Prostate gland (tissue), 2 donors: ENCODE measurements around the gene SLC4A2. TPM values are rescaled to one million over a fixed set of nuclear protein-coding genes. Genes with fewer than 3 reads are reported as not detected.

Experiments
- DNase-seq: peaks from one replicate; pipeline ENCODE4 v3.0.0-alpha.2; 2019; ENCODE audit warnings: low spot score
- H3K27ac ChIP-seq, 2 donors: fragments of 200-600 bp; sonication (generic); 2 replicates each; pipeline ENCODE4 v1.5.1; 2017 to 2019
- H3K27me3 ChIP-seq: fragments of 200-600 bp; sonication (generic); replicated peaks from 2 replicates; pipeline ENCODE4 v1.5.1; 2019; ENCODE audit not compliant: insufficient read depth
- H3K36me3 ChIP-seq, 2 donors: fragments of 200-600 bp; sonication (generic); 1 replicate in 1 of 2; 2 replicates in 1 of 2; pipeline versions ENCODE4 v1.5.1 to v1.8.1; 2017 to 2019
- H3K4me1 ChIP-seq: fragments of 200-600 bp; sonication (generic); replicated peaks from 2 replicates; pipeline ENCODE4 v1.5.1; 2019
- H3K4me3 ChIP-seq, 2 donors: fragments of 200-600 bp; sonication (generic); 2 replicates each; pipeline ENCODE4 v1.5.1; 2017 to 2019
- H3K9me3 ChIP-seq: fragments of 200-600 bp; sonication (generic); 2 replicates; pipeline ENCODE4 v1.5.1; 2017
- POLR2A ChIP-seq: fragments of 450-650 bp; IDR thresholded peaks from one replicate; pipeline ENCODE4 v1.6.1; 2016; ENCODE audit warnings: antibody characterized with exemption, mild to moderate bottlenecking
- POLR2AphosphoS5 ChIP-seq: sonication (generic); formaldehyde crosslinking; IDR thresholded peaks from one replicate; pipeline ENCODE4 v1.6.1; 2017; ENCODE audit warnings: antibody characterized with exemption
- WGBS: methylation state at CpG from one replicate; pipeline ENCODE4 v1.1.5; 2018; 5-methylcytosine and 5-hydroxymethylcytosine counted together
- intact Hi-C: fragments of 100-400 bp; cut with DNase I; formaldehyde crosslinking; loops from one replicate; pipeline ENCODE4 v1.14.2; 2022
- total RNA-seq, 2 donors: library from RNA; depleted of rRNA; stranded (reverse); fragments of >200 nt; gene quantifications; one replicate each; pipeline ENCODE4 v1.1.0, GENCODE V29; 2016
- TF ChIP-seq, protein P1 (sequence below), 4 experiments: fragments of 200-600 bp in 2 of 4; fragments of 450-650 bp in 2 of 4; sonication (generic) in 2 of 4; IDR thresholded peaks; 1 replicate in 3 of 4; 2 replicates in 1 of 4; pipeline ENCODE4 v1.5.1; 2016 to 2019; ENCODE audit warnings: antibody characterized with exemption in 4 of 4, mild to moderate bottlenecking in 2 of 4, moderate library complexity in 2 of 4

SLC4A2 gene
- total RNA-seq, 2 donors from 2014 or later = 77.1 to 141 TPM

DNA sequence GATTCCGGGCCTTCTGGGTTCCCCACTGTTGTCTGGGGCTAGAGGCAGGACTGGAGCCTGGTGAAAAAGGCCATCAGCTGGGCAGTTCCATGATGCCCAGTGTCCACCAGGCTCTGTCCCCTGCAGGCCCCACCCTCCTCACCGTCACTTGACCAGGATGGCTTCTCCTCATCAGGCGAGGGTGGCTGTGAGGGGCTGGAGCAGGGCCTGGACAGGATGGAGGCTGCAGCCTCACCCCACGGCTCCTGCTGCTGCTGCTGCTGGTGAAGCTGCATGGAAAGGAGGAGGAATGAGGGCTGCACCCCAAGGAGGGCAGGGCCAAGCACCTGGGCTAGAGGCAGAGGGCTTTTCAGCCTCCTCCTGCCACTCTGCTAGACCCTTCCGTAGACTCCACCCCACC, 43.4 kb upstream of the SLC4A2 start:
- no peaks in the 10 kb centered on the region for H3K9me3 ChIP-seq
- H3K27me3 ChIP-seq = no peaks in the 10 kb centered on the region
- intact Hi-C loops = no loop called here
- no peaks in the 10 kb centered on the region for H3K36me3 ChIP-seq
- no peak overlapping the region for H3K27ac ChIP-seq
- peaks cover 4% of the 10 kb centered on the region for H3K4me1 ChIP-seq
- DNase-seq = no peak
- 93% methylated on average over 5 of the region's 5 CpGs for WGBS
- no peak overlapping the region for H3K4me3 ChIP-seq
- TF ChIP-seq POLR2A (no peak), POLR2AphosphoS5 (no peak)
- TF ChIP-seq, protein P1, sequence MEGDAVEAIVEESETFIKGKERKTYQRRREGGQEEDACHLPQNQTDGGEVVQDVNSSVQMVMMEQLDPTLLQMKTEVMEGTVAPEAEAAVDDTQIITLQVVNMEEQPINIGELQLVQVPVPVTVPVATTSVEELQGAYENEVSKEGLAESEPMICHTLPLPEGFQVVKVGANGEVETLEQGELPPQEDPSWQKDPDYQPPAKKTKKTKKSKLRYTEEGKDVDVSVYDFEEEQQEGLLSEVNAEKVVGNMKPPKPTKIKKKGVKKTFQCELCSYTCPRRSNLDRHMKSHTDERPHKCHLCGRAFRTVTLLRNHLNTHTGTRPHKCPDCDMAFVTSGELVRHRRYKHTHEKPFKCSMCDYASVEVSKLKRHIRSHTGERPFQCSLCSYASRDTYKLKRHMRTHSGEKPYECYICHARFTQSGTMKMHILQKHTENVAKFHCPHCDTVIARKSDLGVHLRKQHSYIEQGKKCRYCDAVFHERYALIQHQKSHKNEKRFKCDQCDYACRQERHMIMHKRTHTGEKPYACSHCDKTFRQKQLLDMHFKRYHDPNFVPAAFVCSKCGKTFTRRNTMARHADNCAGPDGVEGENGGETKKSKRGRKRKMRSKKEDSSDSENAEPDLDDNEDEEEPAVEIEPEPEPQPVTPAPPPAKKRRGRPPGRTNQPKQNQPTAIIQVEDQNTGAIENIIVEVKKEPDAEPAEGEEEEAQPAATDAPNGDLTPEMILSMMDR (IDR thresholded peaks at IDR 0.05) = no peak

DNA sequence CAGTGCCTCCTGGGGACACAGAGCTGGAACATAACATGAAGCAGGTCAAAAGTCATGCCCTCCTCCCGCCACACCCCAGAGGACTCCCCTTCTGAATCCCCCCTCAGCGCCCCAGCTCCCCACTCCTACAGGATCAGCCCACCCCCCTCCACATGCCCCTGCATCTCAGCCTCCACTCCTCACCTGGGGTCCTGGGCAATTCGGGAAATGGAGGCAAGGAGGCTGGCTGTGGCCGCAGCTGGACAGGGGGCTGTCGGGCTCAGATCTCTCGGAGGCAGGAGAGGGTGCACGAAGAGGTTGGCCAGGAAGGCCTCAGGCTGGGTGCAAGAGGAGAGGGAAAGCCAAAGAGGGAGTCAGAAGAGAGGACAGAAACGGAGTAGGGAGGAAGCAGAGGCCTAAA, 42.9 kb upstream of the SLC4A2 start:
- H3K4me1 ChIP-seq = peaks cover 4% of the 10 kb centered on the region
- H3K4me3 ChIP-seq = no peak overlapping the region
- intact Hi-C loops = no loop called here
- no peaks in the 10 kb centered on the region for H3K36me3 ChIP-seq
- WGBS = 93% methylated on average over 8 of the region's 8 CpGs
- no peak for TF ChIP-seq POLR2A
- no peak for TF ChIP-seq POLR2AphosphoS5
- TF ChIP-seq, protein P1 (IDR thresholded peaks at IDR 0.05) = no peak
- H3K27me3 ChIP-seq = no peaks in the 10 kb centered on the region
- DNase-seq = no peak
- H3K9me3 ChIP-seq = no peaks in the 10 kb centered on the region
- H3K27ac ChIP-seq = no peak overlapping the region

DNA sequence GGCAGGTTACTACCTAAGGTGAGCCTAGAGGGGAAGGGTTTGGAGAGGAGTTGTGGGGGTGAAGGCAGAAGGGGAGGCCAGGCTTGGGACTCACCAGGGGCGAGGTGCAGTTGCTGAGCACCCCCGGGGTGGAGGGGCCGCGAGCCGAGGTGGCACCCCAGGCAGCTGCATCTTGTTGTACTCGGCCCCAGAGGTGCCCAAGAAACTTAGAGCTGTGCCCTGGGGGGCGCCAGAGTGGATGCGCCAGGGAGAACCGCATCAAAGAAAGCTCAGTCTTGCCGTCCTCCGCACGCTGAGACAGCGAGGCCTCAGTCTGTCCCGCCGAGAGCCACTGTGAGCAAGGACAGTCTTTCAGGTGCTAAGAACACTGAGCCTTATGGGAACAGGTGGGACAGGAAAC, 42.4 kb upstream of the SLC4A2 start:
- DNase-seq = no peak
- H3K9me3 ChIP-seq = no peaks in the 10 kb centered on the region
- H3K36me3 ChIP-seq = no peaks in the 10 kb centered on the region
- H3K4me1 ChIP-seq = peaks cover 4% of the 10 kb centered on the region
- 85% methylated on average over 15 of the region's 15 CpGs for WGBS
- no peak overlapping the region for H3K27ac ChIP-seq
- no peak for TF ChIP-seq POLR2AphosphoS5
- no peak overlapping the region for H3K4me3 ChIP-seq
- no peaks in the 10 kb centered on the region for H3K27me3 ChIP-seq
- intact Hi-C loops = no loop called here

DNA sequence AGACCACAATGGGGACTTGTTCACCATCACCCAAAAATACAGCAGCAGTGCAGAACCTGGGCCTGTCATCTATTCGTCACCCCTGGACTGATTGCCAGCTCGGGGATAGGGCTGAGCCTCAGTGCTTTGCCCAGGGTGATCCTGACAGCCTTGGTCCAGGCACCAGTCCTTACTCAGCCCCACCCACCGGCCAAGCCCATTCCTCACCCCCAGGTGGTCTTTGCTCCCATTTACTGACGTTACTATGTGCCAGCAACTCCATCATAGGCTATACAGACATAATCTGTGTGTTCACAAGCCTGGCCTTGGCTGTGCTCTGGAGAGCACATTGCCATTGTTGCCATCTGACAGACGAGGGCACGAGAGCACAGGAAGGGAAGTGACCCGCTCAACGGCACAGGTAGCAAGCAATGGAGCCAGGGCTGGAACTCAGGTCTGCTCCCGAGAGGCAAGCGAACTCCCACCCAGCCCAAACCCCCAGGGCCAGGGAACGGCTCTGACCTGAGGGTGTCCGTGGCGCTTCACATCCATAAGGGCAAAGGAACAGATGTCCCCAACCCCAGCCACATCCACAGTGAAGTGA, 41.9 kb upstream of the SLC4A2 start:
- no peaks in the 10 kb centered on the region for H3K27me3 ChIP-seq
- no peak overlapping the region for H3K27ac ChIP-seq
- H3K9me3 ChIP-seq = no peaks in the 10 kb centered on the region
- TF ChIP-seq POLR2A (no peak), POLR2AphosphoS5 (no peak)
- TF ChIP-seq, protein P1 (IDR thresholded peaks at IDR 0.05) = no peak
- H3K36me3 ChIP-seq = no peaks in the 10 kb centered on the region
- peaks cover 4% of the 10 kb centered on the region for H3K4me1 ChIP-seq
- intact Hi-C loops = no loop called here
- no peak for DNase-seq
- H3K4me3 ChIP-seq = no peak overlapping the region
- 36% methylated on average over 12 of the region's 13 CpGs for WGBS

DNA sequence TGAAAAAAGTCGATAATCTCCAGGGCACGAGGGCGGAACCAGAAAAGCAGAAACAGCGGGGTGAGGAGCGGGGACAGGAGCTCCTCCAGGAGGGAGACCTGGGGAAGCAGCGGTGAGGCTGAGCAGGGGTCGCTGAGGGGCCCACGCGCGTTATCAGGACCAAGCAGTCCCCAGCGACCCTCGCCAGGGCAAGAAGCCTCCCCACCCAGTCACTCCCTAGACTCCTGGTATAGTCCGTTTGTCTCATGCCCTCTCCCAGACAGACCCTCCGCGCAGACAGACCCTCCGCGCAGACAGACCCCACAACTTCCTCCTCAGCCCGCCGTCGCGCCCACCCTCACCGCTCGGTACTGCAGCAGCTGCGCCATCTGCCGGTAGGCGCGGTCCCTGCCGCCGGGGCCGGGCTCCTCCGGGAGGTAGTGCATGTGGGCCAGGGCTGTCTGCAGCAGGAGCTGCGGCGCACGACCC, 41.4 kb upstream of the SLC4A2 start:
- Histone ChIP-seq H3K27ac (no peak overlapping the region), H3K4me3 (peak overlapping the region in 1 of 2 donors; percentile 19), H3K4me1 (peaks cover 4% of the 10 kb centered on the region), H3K27me3 (no peaks in the 10 kb centered on the region), H3K9me3 (no peaks in the 10 kb centered on the region), H3K36me3 (no peaks in the 10 kb centered on the region)
- intact Hi-C loops = no loop called here
- WGBS = 6% methylated on average over 29 of the region's 34 CpGs
- DNase-seq = peak; percentile 41
- TF ChIP-seq, protein P1 (IDR thresholded peaks at IDR 0.05) = peak; percentile 66 to 85 (median 68)
- no peak for TF ChIP-seq POLR2AphosphoS5
